HG02885 (cell line): ENCODE results near the gene EVA1C.
"Not testable (repeated sequence)": the region's sequence is repeated elsewhere in the genome, so short reads cannot be mapped to it uniquely, and the experiment has no call there.

Experiments used
- ATAC-seq: cut with Tn5 transposase; IDR thresholded peaks from one replicate; pipeline ENCODE4 v1.9.1; 2021; ENCODE audit warnings: mild to moderate bottlenecking; ENCODE audit not compliant: unreplicated experiment, poor library complexity

EVA1C gene

GRCh38 chr21:32521736-32522355, 109.3 kb downstream of the EVA1C start:
- no peak for ATAC-seq

- ATAC-seq, result no peak
Observed at GRCh38 chr21:32523463-32523862, 111.0 kb downstream of the EVA1C start.

GRCh38 chr21:32523988-32524719, 111.6 kb downstream of the EVA1C start:
- ATAC-seq, result no peak

GRCh38 chr21:32525282-32525681, 112.8 kb downstream of the EVA1C start:
- ATAC-seq, result no peak

GRCh38 chr21:32529679-32530078, 117.2 kb downstream of the EVA1C start:
- ATAC-seq, result no peak

- not testable (repeated sequence) for ATAC-seq
Observed at GRCh38 chr21:32530809-32531208, 118.3 kb downstream of the EVA1C start.

- ATAC-seq, result not testable (repeated sequence)
Observed at GRCh38 chr21:32531561-32531960, 119.1 kb downstream of the EVA1C start.

- ATAC-seq, result no peak
Observed at GRCh38 chr21:32532636-32533035, 120.1 kb downstream of the EVA1C start.

- no peak for ATAC-seq
Observed at GRCh38 chr21:32533053-32533452, 120.5 kb downstream of the EVA1C start.

- ATAC-seq, result no peak
Observed at GRCh38 chr21:32533611-32534010, 121.1 kb downstream of the EVA1C start.

- no peak for ATAC-seq
Observed at GRCh38 chr21:32534113-32534512, 121.6 kb downstream of the EVA1C start.

- no peak for ATAC-seq
Observed at GRCh38 chr21:32535612-32536011, 123.1 kb downstream of the EVA1C start.

- no peak for ATAC-seq
Observed at GRCh38 chr21:32537569-32537881, 125.0 kb downstream of the EVA1C start.

GRCh38 chr21:32538147-32538792, 125.8 kb downstream of the EVA1C start:
- ATAC-seq, result no peak

GRCh38 chr21:32539378-32539777, 126.9 kb downstream of the EVA1C start:
- no peak for ATAC-seq

GRCh38 chr21:32543056-32543455, 130.6 kb downstream of the EVA1C start:
- not testable (repeated sequence) for ATAC-seq

GRCh38 chr21:32543975-32544374, 131.5 kb downstream of the EVA1C start:
- ATAC-seq, result no peak

- no peak for ATAC-seq
Observed at GRCh38 chr21:32544697-32545096, 132.2 kb downstream of the EVA1C start.

- ATAC-seq, result no peak
Observed at GRCh38 chr21:32545948-32546441, 133.5 kb downstream of the EVA1C start.

GRCh38 chr21:32547018-32547417, 134.5 kb downstream of the EVA1C start:
- no peak for ATAC-seq

- no peak for ATAC-seq
Observed at GRCh38 chr21:32548978-32549377, 136.5 kb downstream of the EVA1C start.
